GM12878 (cell line): ENCODE results near the gene FGF2.

Source experiments
- EP300 ChIP-seq, 2 experiments: fragments of 150-350 bp in 1 of 2; IDR thresholded peaks; 2 replicates each; pipeline ENCODE4 v1.6.1; 2011 to 2012; ENCODE audit warnings: low read depth in 2 of 2, low read length in 2 of 2, borderline replicate concordance in 1 of 2, improper control_type of control experiment in 1 of 2, inconsistent platforms in 1 of 2; ENCODE audit not compliant: control insufficient read depth in 1 of 2
- KAT2A ChIP-seq: conservative IDR thresholded peaks from 2 replicates; pipeline ENCODE4 v1.6.1; 2011; ENCODE audit warnings: low read depth, low read length; ENCODE audit not compliant: control insufficient read depth
- KDM1A ChIP-seq: fragments of 200-600 bp; sonication (generic); IDR thresholded peaks from 2 replicates; pipeline ENCODE4 v1.6.1; 2016; ENCODE audit warnings: borderline replicate concordance
- NRF1 ChIP-seq: conservative IDR thresholded peaks from 2 replicates; pipeline ENCODE4 v1.6.1; 2011; ENCODE audit warnings: mild to moderate bottlenecking, low read depth, low read length, improper control_type of control experiment
- PML ChIP-seq: IDR thresholded peaks from 2 replicates; pipeline ENCODE4 v1.6.1; 2012; ENCODE audit warnings: low read length, inconsistent platforms
- POLR2A ChIP-seq: IDR thresholded peaks from 2 replicates; pipeline ENCODE4 v1.6.1; 2011; ENCODE audit warnings: low read depth, mild to moderate bottlenecking, low read length
- YBX1 ChIP-seq: fragments of 450-650 bp; IDR thresholded peaks from 2 replicates; pipeline ENCODE4 v1.6.1; 2016; ENCODE audit warnings: antibody characterized with exemption
- TF ChIP-seq, protein P1 (sequence below): IDR thresholded peaks from 2 replicates; pipeline ENCODE4 v1.6.1; 2012; ENCODE audit warnings: low read depth, low read length, improper control_type of control experiment
- TF ChIP-seq, protein P2 (sequence below), 3 experiments: IDR thresholded peaks in 2 of 3; conservative IDR thresholded peaks in 1 of 3; 2 replicates each; pipeline ENCODE4 v1.5.1; 2011; ENCODE audit warnings: low read depth in 3 of 3, low read length in 3 of 3, mild to moderate bottlenecking in 3 of 3, control low read depth in 2 of 3, moderate library complexity in 2 of 3, inconsistent platforms in 1 of 3, mixed read lengths in 1 of 3; ENCODE audit not compliant: control insufficient read depth in 2 of 3, insufficient read depth in 1 of 3; ENCODE audit errors: extremely low read depth in 1 of 3
- TF ChIP-seq, protein P3 (sequence below): IDR thresholded peaks from 2 replicates; pipeline ENCODE4 v1.6.1; 2011; ENCODE audit warnings: borderline replicate concordance, low read depth, mild to moderate bottlenecking, moderate library complexity, low read length; ENCODE audit not compliant: insufficient read depth, poor library complexity, severe bottlenecking
- TF ChIP-seq, protein P4 (sequence below): fragments of 450-650 bp; formaldehyde crosslinking; IDR thresholded peaks from 2 replicates; pipeline ENCODE4 v1.4.0; 2020; ENCODE audit warnings: mild to moderate bottlenecking, moderate library complexity

DNA sequence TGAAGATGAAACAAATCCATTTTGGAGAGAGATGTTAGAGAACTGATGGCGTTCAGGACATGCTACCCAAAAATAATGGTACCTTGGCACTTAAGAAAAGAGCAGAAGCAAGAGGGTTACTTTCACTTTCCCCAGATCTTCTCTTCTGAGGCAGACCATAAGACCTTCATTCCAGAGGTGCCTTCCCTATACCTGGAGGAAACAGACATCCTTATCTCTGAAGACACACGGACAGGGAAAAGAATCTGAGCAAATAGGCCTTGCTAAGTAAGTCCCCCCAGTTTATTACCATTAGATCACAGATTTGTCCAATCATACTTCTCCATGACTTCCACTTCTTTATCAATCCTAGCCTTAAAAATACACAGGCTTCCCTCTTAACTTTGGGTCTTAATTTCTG lies 2.0 kb upstream of the FGF2 start:
- TF ChIP-seq POLR2A (no peak), EP300 (IDR thresholded peaks at IDR 0.05; ENCODE audit: borderline replicate concordance in 1 of 2, control insufficient read depth in 1 of 2, low read depth in 2 of 2, low read length in 2 of 2) (no peak), NRF1 (no peak), YBX1 (no peak), PML (no peak), KDM1A (no peak), KAT2A (no peak)
- TF ChIP-seq, protein P1, sequence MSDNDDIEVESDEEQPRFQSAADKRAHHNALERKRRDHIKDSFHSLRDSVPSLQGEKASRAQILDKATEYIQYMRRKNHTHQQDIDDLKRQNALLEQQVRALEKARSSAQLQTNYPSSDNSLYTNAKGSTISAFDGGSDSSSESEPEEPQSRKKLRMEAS = no peak
- TF ChIP-seq, protein P2, sequence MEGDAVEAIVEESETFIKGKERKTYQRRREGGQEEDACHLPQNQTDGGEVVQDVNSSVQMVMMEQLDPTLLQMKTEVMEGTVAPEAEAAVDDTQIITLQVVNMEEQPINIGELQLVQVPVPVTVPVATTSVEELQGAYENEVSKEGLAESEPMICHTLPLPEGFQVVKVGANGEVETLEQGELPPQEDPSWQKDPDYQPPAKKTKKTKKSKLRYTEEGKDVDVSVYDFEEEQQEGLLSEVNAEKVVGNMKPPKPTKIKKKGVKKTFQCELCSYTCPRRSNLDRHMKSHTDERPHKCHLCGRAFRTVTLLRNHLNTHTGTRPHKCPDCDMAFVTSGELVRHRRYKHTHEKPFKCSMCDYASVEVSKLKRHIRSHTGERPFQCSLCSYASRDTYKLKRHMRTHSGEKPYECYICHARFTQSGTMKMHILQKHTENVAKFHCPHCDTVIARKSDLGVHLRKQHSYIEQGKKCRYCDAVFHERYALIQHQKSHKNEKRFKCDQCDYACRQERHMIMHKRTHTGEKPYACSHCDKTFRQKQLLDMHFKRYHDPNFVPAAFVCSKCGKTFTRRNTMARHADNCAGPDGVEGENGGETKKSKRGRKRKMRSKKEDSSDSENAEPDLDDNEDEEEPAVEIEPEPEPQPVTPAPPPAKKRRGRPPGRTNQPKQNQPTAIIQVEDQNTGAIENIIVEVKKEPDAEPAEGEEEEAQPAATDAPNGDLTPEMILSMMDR (IDR thresholded peaks at IDR 0.05 in 2 of 3, conservative IDR thresholded peaks at IDR 0.05 in 1 of 3; ENCODE audit: control insufficient read depth in 2 of 3, extremely low read depth in 1 of 3, insufficient read depth in 1 of 3, low read depth in 3 of 3, low read length in 3 of 3) = no peak
- TF ChIP-seq, protein P3, sequence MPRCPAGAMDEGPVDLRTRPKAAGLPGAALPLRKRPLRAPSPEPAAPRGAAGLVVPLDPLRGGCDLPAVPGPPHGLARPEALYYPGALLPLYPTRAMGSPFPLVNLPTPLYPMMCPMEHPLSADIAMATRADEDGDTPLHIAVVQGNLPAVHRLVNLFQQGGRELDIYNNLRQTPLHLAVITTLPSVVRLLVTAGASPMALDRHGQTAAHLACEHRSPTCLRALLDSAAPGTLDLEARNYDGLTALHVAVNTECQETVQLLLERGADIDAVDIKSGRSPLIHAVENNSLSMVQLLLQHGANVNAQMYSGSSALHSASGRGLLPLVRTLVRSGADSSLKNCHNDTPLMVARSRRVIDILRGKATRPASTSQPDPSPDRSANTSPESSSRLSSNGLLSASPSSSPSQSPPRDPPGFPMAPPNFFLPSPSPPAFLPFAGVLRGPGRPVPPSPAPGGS = no peak
- TF ChIP-seq, protein P4, sequence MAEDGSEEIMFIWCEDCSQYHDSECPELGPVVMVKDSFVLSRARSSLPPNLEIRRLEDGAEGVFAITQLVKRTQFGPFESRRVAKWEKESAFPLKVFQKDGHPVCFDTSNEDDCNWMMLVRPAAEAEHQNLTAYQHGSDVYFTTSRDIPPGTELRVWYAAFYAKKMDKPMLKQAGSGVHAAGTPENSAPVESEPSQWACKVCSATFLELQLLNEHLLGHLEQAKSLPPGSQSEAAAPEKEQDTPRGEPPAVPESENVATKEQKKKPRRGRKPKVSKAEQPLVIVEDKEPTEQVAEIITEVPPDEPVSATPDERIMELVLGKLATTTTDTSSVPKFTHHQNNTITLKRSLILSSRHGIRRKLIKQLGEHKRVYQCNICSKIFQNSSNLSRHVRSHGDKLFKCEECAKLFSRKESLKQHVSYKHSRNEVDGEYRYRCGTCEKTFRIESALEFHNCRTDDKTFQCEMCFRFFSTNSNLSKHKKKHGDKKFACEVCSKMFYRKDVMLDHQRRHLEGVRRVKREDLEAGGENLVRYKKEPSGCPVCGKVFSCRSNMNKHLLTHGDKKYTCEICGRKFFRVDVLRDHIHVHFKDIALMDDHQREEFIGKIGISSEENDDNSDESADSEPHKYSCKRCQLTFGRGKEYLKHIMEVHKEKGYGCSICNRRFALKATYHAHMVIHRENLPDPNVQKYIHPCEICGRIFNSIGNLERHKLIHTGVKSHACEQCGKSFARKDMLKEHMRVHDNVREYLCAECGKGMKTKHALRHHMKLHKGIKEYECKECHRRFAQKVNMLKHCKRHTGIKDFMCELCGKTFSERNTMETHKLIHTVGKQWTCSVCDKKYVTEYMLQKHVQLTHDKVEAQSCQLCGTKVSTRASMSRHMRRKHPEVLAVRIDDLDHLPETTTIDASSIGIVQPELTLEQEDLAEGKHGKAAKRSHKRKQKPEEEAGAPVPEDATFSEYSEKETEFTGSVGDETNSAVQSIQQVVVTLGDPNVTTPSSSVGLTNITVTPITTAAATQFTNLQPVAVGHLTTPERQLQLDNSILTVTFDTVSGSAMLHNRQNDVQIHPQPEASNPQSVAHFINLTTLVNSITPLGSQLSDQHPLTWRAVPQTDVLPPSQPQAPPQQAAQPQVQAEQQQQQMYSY (CRISPR knock-in tag) = no peak
